SIG-M5 treated with dmso at 0.1 percent for 504 hours (cell line): ENCODE data around the gene ANAPC1.
"Not testable (repeated sequence)": the region's sequence is repeated elsewhere in the genome, so short reads cannot be mapped to it uniquely, and the experiment has no call there.

ENCODE experiments used
- DNase-seq: peaks from one replicate; lab custom pipeline; 2025; ENCODE audit not compliant: unreplicated experiment; lab: John Stamatoyannopoulos, UW

Gene ANAPC1, protein sequence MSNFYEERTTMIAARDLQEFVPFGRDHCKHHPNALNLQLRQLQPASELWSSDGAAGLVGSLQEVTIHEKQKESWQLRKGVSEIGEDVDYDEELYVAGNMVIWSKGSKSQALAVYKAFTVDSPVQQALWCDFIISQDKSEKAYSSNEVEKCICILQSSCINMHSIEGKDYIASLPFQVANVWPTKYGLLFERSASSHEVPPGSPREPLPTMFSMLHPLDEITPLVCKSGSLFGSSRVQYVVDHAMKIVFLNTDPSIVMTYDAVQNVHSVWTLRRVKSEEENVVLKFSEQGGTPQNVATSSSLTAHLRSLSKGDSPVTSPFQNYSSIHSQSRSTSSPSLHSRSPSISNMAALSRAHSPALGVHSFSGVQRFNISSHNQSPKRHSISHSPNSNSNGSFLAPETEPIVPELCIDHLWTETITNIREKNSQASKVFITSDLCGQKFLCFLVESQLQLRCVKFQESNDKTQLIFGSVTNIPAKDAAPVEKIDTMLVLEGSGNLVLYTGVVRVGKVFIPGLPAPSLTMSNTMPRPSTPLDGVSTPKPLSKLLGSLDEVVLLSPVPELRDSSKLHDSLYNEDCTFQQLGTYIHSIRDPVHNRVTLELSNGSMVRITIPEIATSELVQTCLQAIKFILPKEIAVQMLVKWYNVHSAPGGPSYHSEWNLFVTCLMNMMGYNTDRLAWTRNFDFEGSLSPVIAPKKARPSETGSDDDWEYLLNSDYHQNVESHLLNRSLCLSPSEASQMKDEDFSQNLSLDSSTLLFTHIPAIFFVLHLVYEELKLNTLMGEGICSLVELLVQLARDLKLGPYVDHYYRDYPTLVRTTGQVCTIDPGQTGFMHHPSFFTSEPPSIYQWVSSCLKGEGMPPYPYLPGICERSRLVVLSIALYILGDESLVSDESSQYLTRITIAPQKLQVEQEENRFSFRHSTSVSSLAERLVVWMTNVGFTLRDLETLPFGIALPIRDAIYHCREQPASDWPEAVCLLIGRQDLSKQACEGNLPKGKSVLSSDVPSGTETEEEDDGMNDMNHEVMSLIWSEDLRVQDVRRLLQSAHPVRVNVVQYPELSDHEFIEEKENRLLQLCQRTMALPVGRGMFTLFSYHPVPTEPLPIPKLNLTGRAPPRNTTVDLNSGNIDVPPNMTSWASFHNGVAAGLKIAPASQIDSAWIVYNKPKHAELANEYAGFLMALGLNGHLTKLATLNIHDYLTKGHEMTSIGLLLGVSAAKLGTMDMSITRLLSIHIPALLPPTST (N-terminal part only)

GRCh38 chr2:111883661-111884591 is at the start of gene ANAPC1:
Gene ANAPC1 (minus strand): TSS chr2:111884193. CDS start chr2:111880825, 3,368 bp downstream.
- peak; percentile 95 for DNase-seq

DNA sequence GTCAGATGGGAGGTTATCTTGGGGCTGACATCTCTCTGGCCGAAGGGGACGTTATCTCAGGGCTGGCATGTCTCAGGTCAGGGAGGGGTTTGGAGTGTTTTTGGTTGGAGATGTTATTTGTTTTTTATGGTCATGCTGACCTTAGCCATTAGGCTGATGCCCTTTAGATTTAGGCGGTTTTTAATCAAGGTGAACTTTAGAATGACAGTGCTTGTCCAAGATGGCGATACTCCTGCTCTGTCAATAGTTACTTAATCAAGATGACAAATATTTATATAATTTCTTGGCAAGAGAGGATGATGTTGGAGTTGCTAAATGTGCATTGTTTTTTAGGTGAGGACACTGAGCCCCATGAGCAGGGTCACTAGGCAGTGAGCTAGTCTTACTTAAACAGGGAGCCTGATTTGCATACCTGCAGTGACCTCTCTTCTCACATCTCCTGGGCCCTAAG is 48.9 kb upstream of the ANAPC1 start:
- DNase-seq, result no peak

GRCh38 chr2:111930875-111931274 is 46.9 kb upstream of the ANAPC1 start:
- no peak for DNase-seq

DNA sequence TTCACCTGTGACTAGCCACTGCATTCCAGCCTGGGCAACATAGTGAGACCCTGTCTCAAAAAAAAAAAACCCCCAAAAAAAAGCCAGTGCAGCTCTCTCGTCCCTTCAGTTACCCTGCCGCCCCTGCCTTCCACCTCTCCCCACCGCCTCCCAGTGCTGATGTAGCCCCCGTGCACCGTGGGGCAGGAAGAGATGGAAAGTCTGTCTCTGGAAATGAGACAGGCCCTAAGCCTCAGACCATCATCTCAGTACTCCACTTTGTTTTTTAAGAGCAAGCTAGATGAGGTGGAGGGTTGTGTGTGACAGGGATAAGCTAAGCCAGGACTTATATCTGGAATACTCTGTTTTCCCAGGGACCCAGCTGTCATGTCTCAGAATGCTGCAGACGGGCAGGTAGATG is 46.4 kb upstream of the ANAPC1 start:
- DNase-seq, result no peak

DNA sequence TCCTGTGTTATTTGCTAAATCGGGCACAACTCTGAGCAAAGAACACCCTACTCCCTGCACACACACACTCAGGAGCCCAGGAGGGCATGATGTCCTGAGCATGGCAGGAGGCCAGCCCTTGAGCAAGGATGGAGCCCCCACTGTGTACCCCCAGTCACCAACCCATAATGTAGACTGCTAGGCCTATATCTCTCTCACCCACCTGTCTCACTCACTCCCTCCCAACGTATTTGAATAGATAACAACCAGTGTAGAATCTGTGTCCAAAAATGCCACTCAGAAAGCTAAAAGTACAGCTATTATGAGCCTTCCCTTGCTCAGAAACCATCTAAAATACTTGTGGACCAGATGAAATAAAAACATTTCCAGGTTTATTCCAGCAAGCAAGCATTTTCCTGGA is 43.7 kb upstream of the ANAPC1 start:
- no peak for DNase-seq

GRCh38 chr2:111924617-111925107 is 40.7 kb upstream of the ANAPC1 start:
- no peak for DNase-seq

GRCh38 chr2:111923276-111923804 is 39.3 kb upstream of the ANAPC1 start:
- DNase-seq, result no peak

DNA sequence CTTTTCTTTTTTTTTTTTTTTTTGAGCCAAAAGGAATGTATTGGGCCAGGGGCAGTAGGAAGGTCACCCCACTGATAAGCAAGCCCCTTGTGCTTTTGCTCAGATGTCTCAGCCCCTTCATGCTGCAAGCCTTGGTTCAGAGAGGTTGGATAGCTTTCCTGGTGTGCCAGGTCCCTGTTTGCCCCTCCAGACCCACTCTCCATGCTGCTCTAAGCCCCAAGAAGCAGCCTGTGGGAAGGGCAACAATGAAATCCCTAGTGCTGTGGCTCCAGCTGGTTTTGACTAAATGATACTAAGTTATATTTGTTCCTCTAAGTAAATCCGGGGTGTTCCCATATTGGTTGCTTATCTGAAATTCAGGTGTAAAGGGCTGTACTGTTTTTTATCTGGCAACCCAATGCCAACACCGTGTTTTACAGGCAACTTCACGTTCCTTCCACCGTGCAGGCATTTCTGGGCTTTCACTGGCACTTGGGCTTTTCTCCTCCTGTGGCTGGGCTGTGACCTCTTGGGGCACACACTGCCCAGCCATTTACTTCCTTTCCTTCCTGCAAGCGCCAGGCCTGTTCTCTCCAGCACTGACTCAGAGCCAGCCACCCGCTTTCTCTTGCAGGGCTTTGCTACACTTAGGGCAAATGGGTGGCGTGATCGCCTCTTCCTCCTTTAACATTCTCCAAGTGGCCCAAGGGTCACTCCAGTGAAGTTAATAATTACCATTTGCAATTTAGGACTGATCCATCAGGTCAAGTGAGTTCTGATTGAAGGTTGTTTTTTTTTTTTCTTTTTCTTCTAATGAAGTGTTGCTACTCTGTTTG is 36.0 kb upstream of the ANAPC1 start:
- no peak for DNase-seq

DNA sequence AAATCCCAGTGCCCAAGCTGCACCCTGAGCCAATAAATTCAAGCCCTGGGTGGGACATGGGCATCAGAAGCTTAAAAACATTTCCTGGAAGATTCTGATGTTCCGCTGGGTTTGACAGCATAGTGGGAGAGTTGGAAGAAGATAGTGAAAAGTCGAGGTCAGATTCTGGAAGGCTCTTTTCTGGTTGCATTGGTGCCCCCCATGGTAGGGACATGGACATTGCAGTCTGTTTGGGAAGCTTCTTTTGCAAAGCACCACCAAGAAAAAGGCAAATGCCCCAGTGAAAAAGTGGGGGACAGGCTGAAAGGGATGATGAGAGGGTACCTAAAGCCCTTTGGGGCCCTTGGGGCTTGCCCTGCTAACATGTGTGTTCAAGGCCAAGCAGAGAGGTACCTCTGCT is 35.4 kb upstream of the ANAPC1 start:
- no peak for DNase-seq

- DNase-seq, result no peak
Observed at GRCh38 chr2:111918383-111918806, 34.4 kb upstream of the ANAPC1 start.

- no peak for DNase-seq
Observed at GRCh38 chr2:111917106-111917505, 33.1 kb upstream of the ANAPC1 start.

- DNase-seq, result peak; percentile 49
Observed at GRCh38 chr2:111912547-111912946, 28.6 kb upstream of the ANAPC1 start.

DNA sequence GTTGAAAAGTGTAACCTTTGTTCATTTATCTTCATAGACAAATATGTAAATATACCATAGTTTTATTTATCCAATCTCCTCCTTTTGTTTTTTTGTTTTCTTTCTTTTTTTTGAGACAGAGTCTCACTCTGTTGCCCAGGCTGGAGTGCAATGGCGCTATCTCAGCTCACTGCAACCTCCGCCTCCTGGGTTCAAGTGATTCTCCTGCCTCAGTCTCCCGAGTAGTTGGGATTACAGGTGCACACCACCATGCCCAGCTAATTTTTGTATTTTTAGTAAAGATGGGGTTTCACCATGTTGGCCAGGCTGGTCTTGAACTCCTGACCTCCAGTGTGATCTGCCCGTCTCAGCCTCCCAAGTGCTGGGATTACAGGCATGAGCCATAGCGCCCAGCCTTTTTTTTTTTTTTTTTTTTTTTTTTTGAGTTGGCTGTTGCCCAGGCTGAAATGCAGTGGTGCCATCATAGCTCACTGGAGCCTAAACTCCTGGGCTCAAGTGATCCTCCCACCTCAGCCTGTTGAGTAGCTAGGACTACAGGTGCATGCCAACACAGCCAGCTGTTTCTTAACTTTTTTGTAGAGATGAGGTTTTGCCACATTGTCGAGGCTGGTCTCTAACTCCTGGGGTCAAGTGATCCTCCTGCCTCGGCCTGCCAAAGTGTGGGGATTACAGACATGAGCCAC is 27.4 kb upstream of the ANAPC1 start:
- not testable (repeated sequence) for DNase-seq

DNA sequence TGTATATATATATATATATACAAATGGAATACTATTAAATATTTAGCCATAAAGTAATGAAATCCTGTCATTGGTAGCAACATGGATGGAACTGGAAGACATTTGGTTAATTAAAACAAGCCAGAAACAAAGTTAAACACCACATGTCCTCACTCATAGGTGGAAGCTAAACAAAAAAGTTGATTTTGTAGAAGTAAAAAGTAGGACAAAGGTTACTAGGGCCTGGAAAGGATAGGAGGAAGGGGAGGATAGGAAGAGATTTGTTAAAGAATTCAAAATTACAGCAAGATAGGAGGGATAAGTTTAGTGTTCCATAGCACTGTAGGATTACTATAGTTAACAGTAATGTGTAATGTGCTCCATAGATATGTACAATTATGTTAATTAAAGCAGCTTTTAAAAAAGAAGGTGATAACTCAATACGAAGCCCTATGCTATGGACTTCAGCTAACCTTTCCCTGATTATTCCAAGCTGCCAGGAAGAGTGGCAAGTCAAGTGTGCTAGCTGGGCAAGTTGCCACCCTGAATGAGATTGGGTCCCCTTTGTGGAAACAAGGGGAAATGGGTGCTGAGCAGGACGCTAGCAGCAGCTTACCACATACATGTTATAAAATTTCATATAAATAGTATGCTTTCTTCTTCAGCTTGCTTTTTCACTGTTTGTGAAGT is 26.8 kb upstream of the ANAPC1 start:
- no peak for DNase-seq

- DNase-seq, result not testable (repeated sequence)
Observed at GRCh38 chr2:111909997-111910396, 26.0 kb upstream of the ANAPC1 start.

GRCh38 chr2:111909079-111909478 is 25.1 kb upstream of the ANAPC1 start:
- DNase-seq, result no peak

DNA sequence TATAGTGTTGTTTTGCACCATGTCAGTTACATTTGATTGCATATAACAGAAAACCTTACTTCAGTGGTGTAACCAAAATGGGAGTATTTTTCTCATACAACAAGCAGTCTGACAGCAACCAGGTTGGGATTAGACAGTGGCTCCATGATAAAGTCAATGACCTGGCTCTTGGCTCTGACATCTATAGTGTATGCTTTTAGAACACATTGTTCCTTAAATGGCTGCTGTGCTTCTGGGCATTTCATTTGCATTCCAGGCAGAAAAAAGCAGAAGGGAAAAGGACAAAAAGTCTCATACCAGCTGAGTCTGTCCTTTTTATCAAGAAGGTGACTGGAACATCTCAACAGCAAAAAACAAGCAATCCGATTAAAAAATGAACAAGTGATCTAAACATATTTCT is 24.6 kb upstream of the ANAPC1 start:
- DNase-seq, result no peak
